Brain microvascular endothelial cell (primary cell): ENCODE data around the gene EVA1C.

Source experiments
- DNase-seq: peaks from one replicate; pipeline ENCODE4 v3.0.0-alpha.2; 2020
- H3K27ac ChIP-seq: fragments of 250-450 bp; sonication (Bioruptor Pico); 2 replicates; pipeline ENCODE4 v1.5.1; 2020; ENCODE audit warnings: mild to moderate bottlenecking, moderate library complexity
- H3K27me3 ChIP-seq: fragments of 250-450 bp; sonication (Bioruptor Pico); replicated peaks from 2 replicates; pipeline ENCODE4 v1.5.1; 2020; ENCODE audit warnings: mild to moderate bottlenecking
- H3K36me3 ChIP-seq: fragments of 250-450 bp; sonication (Bioruptor Pico); replicated peaks from 2 replicates; pipeline ENCODE4 v1.5.1; 2020; ENCODE audit warnings: mild to moderate bottlenecking
- H3K4me3 ChIP-seq: 2 replicates; pipeline ENCODE4 v1.5.1; 2011; ENCODE audit warnings: low read depth, mild to moderate bottlenecking, control low read depth, low read length, moderate library complexity
- in situ Hi-C: cut with HindIII; loops from 2 replicates; pipeline ENCODE4 v1.10.0; 2017; ENCODE audit warnings: low sequenced_read_pairs, low pct_ligation_motif_present
- TF ChIP-seq, protein P1 (sequence below): IDR thresholded peaks from 2 replicates; pipeline ENCODE4 v1.5.1; 2011; ENCODE audit warnings: low read depth, mild to moderate bottlenecking, moderate library complexity, low read length, control low read depth, inconsistent platforms; ENCODE audit errors: missing control alignments

Gene EVA1C

DNA sequence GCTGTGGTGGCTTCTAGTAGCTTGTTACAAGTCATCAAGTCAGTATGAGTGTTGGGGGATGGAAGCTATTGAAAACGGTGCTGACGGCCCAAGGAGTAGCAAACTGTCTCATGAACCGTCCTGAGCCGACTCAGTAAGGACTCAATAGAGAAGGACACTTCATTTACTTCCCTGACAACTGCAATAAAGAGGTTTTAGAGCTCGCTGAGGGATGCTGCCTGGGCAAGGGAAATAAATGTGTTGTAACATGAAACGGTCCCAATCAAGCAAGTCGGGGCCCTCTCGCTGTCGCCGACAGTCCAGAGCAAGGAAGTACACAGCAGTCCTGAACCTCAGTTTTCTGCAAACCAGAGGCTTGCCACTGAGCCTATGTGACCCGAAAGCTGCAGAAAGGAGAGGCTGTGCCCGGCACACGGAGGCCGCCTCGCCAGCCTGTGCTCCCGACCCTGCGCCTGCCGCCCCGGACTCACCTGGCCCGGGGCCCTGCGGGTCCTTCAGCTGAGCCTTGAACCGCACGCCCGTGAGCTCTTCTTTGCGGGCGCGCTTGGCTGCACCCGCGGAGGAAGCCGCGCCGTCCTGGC is 20.1 kb upstream of the EVA1C start:
- DNase-seq: no peak
- in situ Hi-C loops: no loop called here
- H3K27ac ChIP-seq: no peak overlapping the region

DNA sequence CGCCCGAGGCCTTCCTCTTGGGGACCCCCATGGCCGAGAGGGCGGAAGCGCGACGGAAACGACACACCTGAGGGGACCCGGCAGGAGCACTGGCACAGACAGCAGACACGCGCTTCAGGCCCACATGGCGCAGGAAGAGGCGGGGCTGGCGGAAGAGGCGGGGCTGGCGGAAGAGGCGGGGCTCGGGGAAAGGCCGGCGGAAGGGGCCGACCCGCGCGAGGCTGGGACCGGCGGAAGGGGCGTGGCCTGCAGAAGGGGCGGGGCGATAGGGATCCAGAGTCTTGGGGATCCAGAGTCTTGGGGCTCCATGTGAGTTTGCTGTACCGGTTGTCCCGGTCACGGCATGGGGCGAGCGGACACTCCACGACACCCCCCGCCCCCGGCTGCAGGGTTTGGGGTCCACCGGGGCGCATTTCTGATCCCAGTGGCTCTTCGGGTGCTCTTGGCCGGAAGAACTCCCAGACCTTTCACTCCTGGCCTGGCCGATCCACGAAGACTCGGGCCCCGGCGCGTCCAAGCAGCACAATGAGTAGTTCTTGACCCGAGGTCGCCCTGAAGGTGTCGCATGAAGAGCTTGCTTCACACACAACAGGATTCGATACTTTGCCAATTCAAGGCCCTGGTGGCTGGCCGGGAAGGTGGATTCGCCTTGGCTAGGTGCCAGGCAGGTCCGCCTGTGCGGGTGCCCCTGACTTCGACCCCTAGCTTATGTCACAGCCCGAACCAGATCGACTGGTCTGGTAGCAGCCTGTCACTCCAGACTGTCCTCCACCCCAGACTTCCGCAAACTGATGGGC is 19.4 kb upstream of the EVA1C start, which contains the start of gene URB1:
Gene URB1, minus strand, starts transcription at position 133 of the 797 bp plus-strand sequence. Its CDS starts 102 bp downstream, at position 31.
- Histone ChIP-seq H3K27me3 (no peaks in the 10 kb centered on the region), H3K36me3 (peaks cover 5% of the 10 kb centered on the region), H3K27ac (peak within 1 kb of the TSS; percentile 49), H3K4me3 (peak within 1 kb of the TSS; percentile 96)
- TF ChIP-seq, protein P1, sequence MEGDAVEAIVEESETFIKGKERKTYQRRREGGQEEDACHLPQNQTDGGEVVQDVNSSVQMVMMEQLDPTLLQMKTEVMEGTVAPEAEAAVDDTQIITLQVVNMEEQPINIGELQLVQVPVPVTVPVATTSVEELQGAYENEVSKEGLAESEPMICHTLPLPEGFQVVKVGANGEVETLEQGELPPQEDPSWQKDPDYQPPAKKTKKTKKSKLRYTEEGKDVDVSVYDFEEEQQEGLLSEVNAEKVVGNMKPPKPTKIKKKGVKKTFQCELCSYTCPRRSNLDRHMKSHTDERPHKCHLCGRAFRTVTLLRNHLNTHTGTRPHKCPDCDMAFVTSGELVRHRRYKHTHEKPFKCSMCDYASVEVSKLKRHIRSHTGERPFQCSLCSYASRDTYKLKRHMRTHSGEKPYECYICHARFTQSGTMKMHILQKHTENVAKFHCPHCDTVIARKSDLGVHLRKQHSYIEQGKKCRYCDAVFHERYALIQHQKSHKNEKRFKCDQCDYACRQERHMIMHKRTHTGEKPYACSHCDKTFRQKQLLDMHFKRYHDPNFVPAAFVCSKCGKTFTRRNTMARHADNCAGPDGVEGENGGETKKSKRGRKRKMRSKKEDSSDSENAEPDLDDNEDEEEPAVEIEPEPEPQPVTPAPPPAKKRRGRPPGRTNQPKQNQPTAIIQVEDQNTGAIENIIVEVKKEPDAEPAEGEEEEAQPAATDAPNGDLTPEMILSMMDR: no peak
- DNase-seq: peak; percentile 65
- in situ Hi-C loops: no loop called here

More for the DNA sequence above, 20.1 kb upstream of the EVA1C start:
- H3K4me3 ChIP-seq: peak overlapping the region; percentile 96
- H3K36me3 ChIP-seq: peaks cover 5% of the 10 kb centered on the region
- H3K27me3 ChIP-seq: no peaks in the 10 kb centered on the region
- TF ChIP-seq, protein P1: no peak

DNA sequence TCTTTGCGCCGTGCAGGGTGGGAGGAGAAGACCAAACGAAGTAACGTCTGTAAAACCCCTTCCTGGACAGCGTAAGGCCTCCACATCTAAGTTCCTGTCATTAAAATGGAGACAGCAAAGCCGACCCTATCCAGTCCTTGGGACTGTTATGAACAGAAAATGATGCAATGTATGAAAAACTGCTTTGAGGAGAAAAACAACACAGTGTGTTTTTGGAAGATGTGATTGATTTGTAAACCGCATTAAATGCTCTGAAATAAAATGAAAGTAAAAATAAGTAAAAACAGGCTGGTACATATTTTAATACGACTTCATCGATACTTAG is 18.9 kb upstream of the EVA1C start:
- H3K27ac ChIP-seq: no peak overlapping the region
- TF ChIP-seq, protein P1: no peak

DNA sequence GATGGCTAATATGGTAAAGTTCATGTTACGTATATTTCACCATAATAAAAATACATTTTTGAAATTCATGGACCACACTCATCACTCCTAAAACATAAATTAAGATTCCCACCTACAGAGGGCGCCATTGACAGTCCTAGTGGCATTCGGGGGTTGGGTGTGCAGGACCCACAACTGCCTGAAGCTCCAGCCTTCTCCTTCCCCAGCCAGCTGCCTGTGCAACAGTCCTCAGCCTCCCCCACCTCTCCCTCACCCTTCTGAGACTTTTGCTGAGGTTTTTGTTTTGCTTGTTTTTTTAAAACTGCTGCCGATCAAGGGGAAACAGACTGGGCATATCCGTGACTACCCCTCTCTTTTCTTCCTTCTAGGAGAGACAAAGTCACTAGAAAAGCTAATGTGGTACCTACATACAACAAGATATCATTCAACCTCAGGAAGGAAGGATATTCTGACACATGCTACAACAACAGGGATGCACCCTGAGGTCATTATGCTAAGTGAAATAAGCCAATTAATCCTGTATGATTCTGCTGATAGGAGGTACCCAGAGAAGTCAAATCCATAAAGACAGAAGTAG is 9.2 kb upstream of the EVA1C start:
- Histone ChIP-seq H3K36me3 (no peaks in the 10 kb centered on the region), H3K27me3 (no peaks in the 10 kb centered on the region), H3K4me3 (no peak overlapping the region), H3K27ac (no peak overlapping the region)
- in situ Hi-C loops: loop anchor here (25.0 kb wide), 1 partner anchor 159 kb away; no protein-coding TSS in a partner anchor
- DNase-seq: peak; percentile 75
- TF ChIP-seq, protein P1: peak; percentile 75

More for the DNA sequence above, 18.9 kb upstream of the EVA1C start:
- H3K27me3 ChIP-seq: no peaks in the 10 kb centered on the region
- no peak for DNase-seq
- in situ Hi-C loops: no loop called here
- peak overlapping the region; percentile 96 for H3K4me3 ChIP-seq
- peaks cover 5% of the 10 kb centered on the region for H3K36me3 ChIP-seq

DNA sequence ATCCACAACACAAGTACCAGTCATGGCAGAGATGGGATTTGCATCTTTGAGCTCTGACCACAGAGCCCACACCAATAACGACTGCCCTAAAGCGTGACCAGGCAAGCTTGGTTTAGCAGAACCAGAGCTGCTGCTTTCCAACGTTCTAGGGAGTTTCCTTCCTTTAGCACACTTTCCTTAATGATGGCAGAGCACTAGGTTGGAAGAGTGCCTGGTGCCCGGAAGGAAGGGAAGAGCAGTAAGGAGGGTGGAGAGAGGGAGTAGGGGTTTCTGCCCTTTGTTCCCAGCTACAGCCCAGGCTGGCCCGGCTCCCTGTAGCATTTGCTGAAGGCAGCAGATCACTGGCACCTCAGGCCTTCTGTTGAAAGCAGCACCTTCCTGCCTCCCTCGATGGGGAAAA is 6.1 kb upstream of the EVA1C start:
- in situ Hi-C loops: loop anchor here (25.0 kb wide), 1 partner anchor 156 kb away; no protein-coding TSS in a partner anchor
- no peak overlapping the region for H3K27ac ChIP-seq
- no peaks in the 10 kb centered on the region for H3K27me3 ChIP-seq
- no peak for DNase-seq
- TF ChIP-seq, protein P1: no peak
- H3K36me3 ChIP-seq: no peaks in the 10 kb centered on the region
- no peak overlapping the region for H3K4me3 ChIP-seq
